H9 (cell line): ENCODE results near the gene CLOCK. TPM values are rescaled to one million over a fixed set of nuclear protein-coding genes. Genes with fewer than 3 reads are reported as not detected.
A peak's percentile ranks its signal among the peaks of the same experiment; 100 is the strongest.

Experiments used
- DNase-seq: peaks from one replicate; pipeline ENCODE4 v3.0.0-alpha.2; 2017
- H2AFZ ChIP-seq: one replicate; pipeline ENCODE4 v1.6.1; 2013; ENCODE audit warnings: mild to moderate bottlenecking, low read length, control low read depth, moderate library complexity
- H2AK5ac ChIP-seq: 2 replicates; pipeline ENCODE4 v1.6.1; 2013; ENCODE audit warnings: low read length, control low read depth, mixed read lengths; ENCODE audit not compliant: insufficient read length
- H2BK120ac ChIP-seq: one replicate; pipeline ENCODE4 v1.6.1; 2013; ENCODE audit warnings: low read depth, mild to moderate bottlenecking, low read length, control low read depth, inconsistent platforms; ENCODE audit not compliant: poor library complexity, severe bottlenecking
- H2BK12ac ChIP-seq: 2 replicates; pipeline ENCODE4 v1.6.1; 2013; ENCODE audit warnings: low read length, control low read depth, mixed read lengths, low read depth; ENCODE audit not compliant: insufficient read length
- H2BK15ac ChIP-seq: 2 replicates; pipeline ENCODE4 v1.6.1; 2013; ENCODE audit warnings: low read depth, low read length, control low read depth
- H2BK20ac ChIP-seq: one replicate; pipeline ENCODE4 v1.6.1; 2013; ENCODE audit warnings: low read depth, mild to moderate bottlenecking, low read length, control low read depth, inconsistent platforms; ENCODE audit not compliant: poor library complexity, severe bottlenecking
- H2BK5ac ChIP-seq: 2 replicates; pipeline ENCODE4 v1.6.1; 2013; ENCODE audit warnings: low read length, control low read depth, mixed read lengths; ENCODE audit not compliant: insufficient read length
- H3K14ac ChIP-seq: 2 replicates; pipeline ENCODE4 v1.6.1; 2013; ENCODE audit warnings: low read length, control low read depth; ENCODE audit not compliant: insufficient read depth
- H3K18ac ChIP-seq: 2 replicates; pipeline ENCODE4 v1.6.1; 2013; ENCODE audit warnings: low read depth, mild to moderate bottlenecking, mixed read lengths, low read length, control low read depth; ENCODE audit not compliant: insufficient read length
- H3K23ac ChIP-seq: 2 replicates; pipeline ENCODE4 v1.6.1; 2013; ENCODE audit warnings: low read length, control low read depth, mixed read lengths, low read depth; ENCODE audit not compliant: insufficient read length
- H3K23me2 ChIP-seq: 2 replicates; pipeline ENCODE4 v1.6.1; 2013; ENCODE audit warnings: low read depth, mild to moderate bottlenecking, mixed read lengths, low read length, control low read depth; ENCODE audit not compliant: insufficient read length, poor library complexity, severe bottlenecking
- H3K27ac ChIP-seq: 2 replicates; pipeline ENCODE4 v1.5.1; 2013; ENCODE audit warnings: low read length, control low read depth, mixed read lengths, low read depth; ENCODE audit not compliant: insufficient read length
- H3K27me3 ChIP-seq: 2 replicates; pipeline ENCODE4 v1.6.1; 2013; ENCODE audit warnings: low read length, control low read depth, inconsistent platforms; ENCODE audit not compliant: insufficient read depth
- H3K4ac ChIP-seq: 2 replicates; pipeline ENCODE4 v1.6.1; 2013; ENCODE audit warnings: low read depth, mild to moderate bottlenecking, control low read depth, inconsistent platforms, low read length, moderate library complexity
- H3K4me1 ChIP-seq: 2 replicates; pipeline ENCODE4 v1.6.1; 2013; ENCODE audit warnings: low read length, control low read depth, inconsistent platforms; ENCODE audit not compliant: insufficient read depth
- H3K4me2 ChIP-seq: 2 replicates; pipeline ENCODE4 v1.6.1; 2013; ENCODE audit warnings: low read length, control low read depth, mixed read lengths; ENCODE audit not compliant: insufficient read length, insufficient read depth
- H3K56ac ChIP-seq: 2 replicates; pipeline ENCODE4 v1.6.1; 2013; ENCODE audit warnings: low read depth, mild to moderate bottlenecking, mixed read lengths, low read length, control low read depth; ENCODE audit not compliant: insufficient read length
- H3K79me1 ChIP-seq: 2 replicates; pipeline ENCODE4 v1.6.1; 2013; ENCODE audit warnings: low read depth, mild to moderate bottlenecking, moderate library complexity, low read length, control low read depth, inconsistent platforms; ENCODE audit not compliant: insufficient read depth, poor library complexity, severe bottlenecking
- H3K79me2 ChIP-seq: 2 replicates; pipeline ENCODE4 v1.6.1; 2013; ENCODE audit warnings: low read length, control low read depth, inconsistent platforms; ENCODE audit not compliant: insufficient read depth
- H3K9ac ChIP-seq: 2 replicates; pipeline ENCODE4 v1.6.1; 2013; ENCODE audit warnings: low read length, control low read depth, mixed read lengths; ENCODE audit not compliant: insufficient read length; ENCODE audit errors: extremely low read depth
- H3K9me3 ChIP-seq: one replicate; pipeline ENCODE4 v1.6.1; 2013; ENCODE audit warnings: low read depth, low read length, inconsistent platforms; ENCODE audit not compliant: control insufficient read depth
- H3T11ph ChIP-seq: one replicate; pipeline ENCODE4 v1.6.1; 2013; ENCODE audit warnings: mild to moderate bottlenecking, low read length, control low read depth, inconsistent platforms
- H4K20me1 ChIP-seq: one replicate; pipeline ENCODE4 v1.6.1; 2013; ENCODE audit not compliant: control insufficient read depth, insufficient read length, insufficient read depth
- H4K5ac ChIP-seq: 2 replicates; pipeline ENCODE4 v1.6.1; 2013; ENCODE audit warnings: low read depth, mild to moderate bottlenecking, mixed read lengths, low read length, control low read depth; ENCODE audit not compliant: insufficient read length
- H4K8ac ChIP-seq: replicated peaks from 2 replicates; pipeline ENCODE4 v1.6.1; 2013; ENCODE audit warnings: low read length, control low read depth, mixed read lengths, low read depth; ENCODE audit not compliant: insufficient read length
- H4K91ac ChIP-seq: 2 replicates; pipeline ENCODE4 v1.6.1; 2013; ENCODE audit warnings: low read depth, mild to moderate bottlenecking, moderate library complexity, mixed read lengths, low read length, control low read depth; ENCODE audit not compliant: insufficient read length
- H3K27ac Mint-ChIP-seq, 3 experiments: 2 replicates in 2 of 3; 3 replicates in 1 of 3; pipeline ENCODE4 v1.8.0; 2020 to 2021; ENCODE audit warnings: mixed read lengths in 3 of 3, mild to moderate bottlenecking in 1 of 3, moderate library complexity in 1 of 3
- H3K27me3 Mint-ChIP-seq: 2 replicates; pipeline ENCODE4 v1.8.0; 2021; ENCODE audit warnings: low read depth, mild to moderate bottlenecking, moderate library complexity, mixed read lengths
- H3K36me3 Mint-ChIP-seq, 3 experiments: 2 replicates in 2 of 3; 3 replicates in 1 of 3; pipeline ENCODE4 v1.8.0; 2020 to 2021; ENCODE audit warnings: low read depth in 3 of 3, mixed read lengths in 3 of 3; ENCODE audit not compliant: insufficient read depth in 1 of 3
- H3K4me1 Mint-ChIP-seq, 2 experiments: 2 replicates each; pipeline ENCODE4 v1.8.0; 2020; ENCODE audit warnings: mixed read lengths in 2 of 2
- H3K4me3 Mint-ChIP-seq, 2 experiments: 2 replicates in 1 of 2; 3 replicates in 1 of 2; pipeline ENCODE4 v1.8.0; 2020 to 2021; ENCODE audit warnings: mild to moderate bottlenecking in 2 of 2, mixed read lengths in 2 of 2, moderate library complexity in 1 of 2
- H3K9me3 Mint-ChIP-seq, 2 experiments: 2 replicates in 1 of 2; 3 replicates in 1 of 2; pipeline ENCODE4 v1.8.0; 2020; ENCODE audit warnings: mild to moderate bottlenecking in 2 of 2, mixed read lengths in 2 of 2, moderate library complexity in 1 of 2
- CTCF ChIP-seq: fragments of 200-600 bp; sonication (generic); conservative IDR thresholded peaks from 3 replicates; pipeline ENCODE4 v1.8.0; 2021; ENCODE audit warnings: antibody characterized with exemption, mild to moderate bottlenecking
- total RNA-seq: library from RNA; stranded (reverse); gene quantifications from 2 replicates; pipeline ENCODE4 v1.2.1, GENCODE V29; 2021

The CLOCK gene
- total RNA-seq, 1 experiment from 2014 or later, result 16.2 TPM

GRCh38 chr4:55510685-55511084, 36.0 kb downstream of the CLOCK start:
- H3K79me1 ChIP-seq, result no peaks in the 10 kb centered on the region
- no peak overlapping the region for H3T11ph ChIP-seq
- H2BK15ac ChIP-seq, result no peak overlapping the region
- H3K9me3 ChIP-seq, result no peaks in the 10 kb centered on the region
- Mint-ChIP-seq H3K4me3 (no peak overlapping the region), H3K27me3 (no peaks in the 10 kb centered on the region), H3K4me1 (peaks cover 5 to 6% of the 10 kb centered on the region in 2 experiments), H3K36me3 (peaks cover 4 to 11% (median 5%) of the 10 kb centered on the region in 3 experiments; a peak in 6 of 7 replicates), H3K9me3 (no peaks in the 10 kb centered on the region), H3K27ac (peak overlapping the region in 1 of 3 experiments; percentile 7; a peak in 1 of 7 replicates)
- no peaks in the 10 kb centered on the region for H3K79me2 ChIP-seq
- no peaks in the 10 kb centered on the region for H3K27me3 ChIP-seq
- no peak overlapping the region for H2BK120ac ChIP-seq
- TF ChIP-seq CTCF, result no peak
- no peak overlapping the region for H3K27ac ChIP-seq
- H4K91ac ChIP-seq, result no peak overlapping the region
- no peak overlapping the region for H3K23ac ChIP-seq
- no peak overlapping the region for H2BK20ac ChIP-seq
- H3K23me2 ChIP-seq, result no peaks in the 10 kb centered on the region
- no peak overlapping the region for H3K4ac ChIP-seq
- no peak overlapping the region for H4K5ac ChIP-seq
- H2AK5ac ChIP-seq, result no peak overlapping the region
- no peak overlapping the region for H2BK5ac ChIP-seq
- no peak overlapping the region for H2BK12ac ChIP-seq
- peaks cover 2% of the 10 kb centered on the region for H3K4me1 ChIP-seq
- H3K56ac ChIP-seq, result no peak overlapping the region
- no peak for DNase-seq
- H4K8ac ChIP-seq, result no peak overlapping the region
- no peak overlapping the region for H3K14ac ChIP-seq
- H2AFZ ChIP-seq, result no peak overlapping the region
- no peak overlapping the region for H3K4me2 ChIP-seq
- no peaks in the 10 kb centered on the region for H4K20me1 ChIP-seq
- H3K9ac ChIP-seq, result no peak overlapping the region
- H3K18ac ChIP-seq, result no peak overlapping the region
